H1 (cell line): ENCODE measurements around the gene HSD17B2. TPM values are rescaled to one million over a fixed set of nuclear protein-coding genes. Genes with fewer than 3 reads are reported as not detected.

Source experiments
- CHD7 ChIP-seq: fragments of 300-600 bp; sonication (generic); IDR thresholded peaks from 2 replicates; pipeline ENCODE4 v1.7.1; 2012; ENCODE audit warnings: low read length, moderate library complexity, mild to moderate bottlenecking, inconsistent platforms; ENCODE audit not compliant: insufficient replicate concordance
- CTBP2 ChIP-seq: IDR thresholded peaks from 2 replicates; pipeline ENCODE4 v1.7.0; 2011; ENCODE audit warnings: borderline replicate concordance, mild to moderate bottlenecking, moderate library complexity, mixed read lengths, low read length; ENCODE audit not compliant: insufficient read depth, insufficient read length
- FOSL1 ChIP-seq: IDR thresholded peaks from 2 replicates; pipeline ENCODE4 v1.6.1; 2011; ENCODE audit warnings: mild to moderate bottlenecking, low read depth, low read length, moderate library complexity; ENCODE audit not compliant: insufficient read depth
- HDAC2 ChIP-seq, 2 experiments: fragments of 300-600 bp in 1 of 2; sonication (generic) in 1 of 2; IDR thresholded peaks; 2 replicates each; pipeline ENCODE4 v1.6.1; 2011 to 2012; ENCODE audit warnings: low read depth in 2 of 2, low read length in 2 of 2, mild to moderate bottlenecking in 2 of 2, moderate library complexity in 2 of 2, borderline replicate concordance in 1 of 2, inconsistent platforms in 1 of 2
- POU5F1 ChIP-seq: IDR thresholded peaks from 2 replicates; pipeline ENCODE4 v1.6.1; 2011; ENCODE audit warnings: low read depth, mild to moderate bottlenecking, low read length, moderate library complexity
- SP4 ChIP-seq: IDR thresholded peaks from 2 replicates; pipeline ENCODE4 v1.6.1; 2012; ENCODE audit warnings: low read length, inconsistent platforms
- USF2 ChIP-seq: IDR thresholded peaks from 2 replicates; pipeline ENCODE4 v1.6.1; 2011; ENCODE audit warnings: low read length, improper control_type of control experiment
- polyA plus RNA-seq, 7 experiments: library from polyadenylated mRNA; depleted of rRNA in 3 of 7; stranded (reverse) in 5 of 7; unstranded in 2 of 7; fragments of >200 nt in 5 of 7; fragments of 200-250 nt in 2 of 7; gene quantifications; 1 replicate in 5 of 7; 2 replicates in 1 of 7; 4 replicates in 1 of 7; pipeline versions ENCODE4 v1.2.1 to v1.2.3, GENCODE V29; 2011 to 2013; ENCODE audit warnings: missing spikeins in 2 of 7, mixed read lengths in 2 of 7
- total RNA-seq: library from RNA; stranded (reverse); fragmentation: NEBNext Ultra II Directional; extraction: Animal tissue kit (Norgen Biotek cat#: 25700); gene quantifications from 2 replicates; pipeline ENCODE4 v1.2.1, GENCODE V29; 2021

HSD17B2 gene
- total and polyA plus RNA-seq, 2 of the 8 experiments (the other 6 are each of a cell fraction or from before 2014, with no cell fraction given), result not detected

- TF ChIP-seq CHD7, result no peak
- TF ChIP-seq POU5F1, result no peak
- TF ChIP-seq CTBP2, result no peak
- TF ChIP-seq FOSL1, result no peak
- TF ChIP-seq HDAC2 (IDR thresholded peaks at IDR 0.05; ENCODE audit: borderline replicate concordance in 1 of 2, low read depth in 2 of 2, low read length in 2 of 2), result no peak
- TF ChIP-seq USF2, result no peak
- TF ChIP-seq SP4, result no peak
These were observed 1.3 kb upstream of the HSD17B2 start (continued) for GRCh38 chr16:82033683-82034300.
